Testis (tissue), 3 donors: ENCODE results near the gene PURA. TPM values are rescaled to one million over a fixed set of nuclear protein-coding genes. Genes with fewer than 3 reads are reported as not detected.

ENCODE experiments used
- DNase-seq: peaks from one replicate; pipeline ENCODE4 v3.0.0-alpha.2; 2019
- H3K27ac ChIP-seq, 2 donors: fragments of 200-600 bp; sonication (generic); one replicate each; pipeline ENCODE4 v1.5.1; 2019
- H3K27me3 ChIP-seq: fragments of 200-600 bp; sonication (generic); one replicate; pipeline ENCODE4 v1.5.1; 2019
- H3K36me3 ChIP-seq: fragments of 200-600 bp; sonication (generic); one replicate; pipeline ENCODE4 v1.5.1; 2017; ENCODE audit warnings: low read depth; ENCODE audit errors: missing control alignments
- H3K4me1 ChIP-seq: fragments of 200-600 bp; sonication (generic); one replicate; pipeline ENCODE4 v1.5.1; 2019
- H3K4me3 ChIP-seq, 2 donors: fragments of 200-600 bp; sonication (generic); one replicate each; pipeline ENCODE4 v1.5.1; 2017 to 2019
- H3K9me3 ChIP-seq: fragments of 200-600 bp; sonication (generic); one replicate; pipeline ENCODE4 v1.5.1; 2017
- POLR2A ChIP-seq: fragments of 450-650 bp; IDR thresholded peaks from one replicate; pipeline ENCODE4 v1.6.1; 2017; ENCODE audit warnings: antibody characterized with exemption, mild to moderate bottlenecking, moderate library complexity
- WGBS, 2 donors: methylation state at CpG; one replicate each; pipeline ENCODE4 v1.1.5; 2018; 5-methylcytosine and 5-hydroxymethylcytosine counted together
- intact Hi-C: fragments of 100-400 bp; cut with DNase I; formaldehyde crosslinking; loops from one replicate; pipeline ENCODE4 v1.15.1; 2023; ENCODE audit warnings: low total_unique reads
- polyA plus RNA-seq: library from polyadenylated mRNA; stranded (reverse); fragments of 350-450 nt; fragmentation: Illumina TruSeq; extraction: RNeasy Lipid Tissue Mini Kit (QIAGEN cat#74804); gene quantifications from one replicate; pipeline ENCODE4 v1.2.3, GENCODE V29; 2014; ENCODE audit warnings: low read depth, low replicate concordance; ENCODE audit not compliant: insufficient read depth
- total RNA-seq, 2 donors: library from RNA; depleted of rRNA; stranded (reverse); fragments of >200 nt; gene quantifications; one replicate each; pipeline ENCODE4 v1.2.3, GENCODE V29; 2016
- TF ChIP-seq, protein P1 (sequence below), 3 experiments: fragments of 450-650 bp in 2 of 3; fragments of 200-600 bp in 1 of 3; sonication (generic) in 1 of 3; IDR thresholded peaks; one replicate each; pipeline ENCODE4 v1.5.1; 2016 to 2019; ENCODE audit warnings: antibody characterized with exemption in 3 of 3, mild to moderate bottlenecking in 2 of 3, moderate library complexity in 1 of 3

The PURA gene
- total and polyA plus RNA-seq, 3 donors from 2014 or later, result 9.3 to 26.9 (median 22.9) TPM

DNA sequence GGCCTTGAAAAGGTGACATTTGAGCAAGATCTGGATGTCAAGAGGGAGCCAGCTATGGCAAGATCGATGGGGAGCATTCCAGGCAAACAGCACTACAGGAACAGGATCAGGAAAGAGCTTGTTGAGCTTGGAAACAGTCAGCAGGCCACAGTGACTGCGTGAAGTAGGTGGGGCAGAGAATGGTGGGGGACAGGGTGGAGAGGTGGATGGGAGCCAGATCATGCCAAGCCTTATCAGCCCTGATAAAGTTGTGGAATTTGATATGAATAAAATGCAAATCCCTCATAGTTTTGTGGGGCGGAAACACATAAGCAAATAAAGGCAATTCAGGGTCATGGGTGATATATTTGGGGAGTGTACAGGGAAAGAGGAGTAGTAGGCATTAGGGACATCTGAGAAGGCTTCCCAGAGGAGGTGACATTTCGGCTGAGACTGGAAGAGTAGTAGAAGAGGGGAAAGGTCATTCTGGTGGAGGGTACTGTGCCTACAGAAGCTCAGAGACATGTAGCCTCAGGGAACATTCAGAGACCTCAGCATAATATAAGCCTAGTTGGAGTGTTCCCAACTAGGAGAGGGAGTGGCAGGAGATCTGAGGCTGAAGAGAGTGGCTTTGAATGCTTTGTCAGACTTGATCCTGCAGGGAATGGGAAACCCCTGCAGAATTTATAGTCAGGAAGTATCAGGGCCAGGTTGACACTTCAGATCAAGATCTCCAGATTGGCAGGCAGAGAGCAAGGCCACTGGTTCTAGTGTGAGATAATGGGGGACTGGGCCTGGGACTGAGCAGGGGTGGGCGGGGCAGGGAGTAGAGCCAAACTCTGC lies 51.4 kb downstream of the PURA start:
- no peak overlapping the region for H3K4me3 ChIP-seq
- no peak for DNase-seq
- no peaks in the 10 kb centered on the region for H3K9me3 ChIP-seq
- WGBS, 2 donors, result 60 to 80% methylated on average over 4 to 5 of the region's 5 CpGs
- peaks cover 3% of the 10 kb centered on the region for H3K4me1 ChIP-seq
- H3K27me3 ChIP-seq, result no peaks in the 10 kb centered on the region
- no peak overlapping the region for H3K27ac ChIP-seq
- no peak for TF ChIP-seq POLR2A
- TF ChIP-seq, protein P1, sequence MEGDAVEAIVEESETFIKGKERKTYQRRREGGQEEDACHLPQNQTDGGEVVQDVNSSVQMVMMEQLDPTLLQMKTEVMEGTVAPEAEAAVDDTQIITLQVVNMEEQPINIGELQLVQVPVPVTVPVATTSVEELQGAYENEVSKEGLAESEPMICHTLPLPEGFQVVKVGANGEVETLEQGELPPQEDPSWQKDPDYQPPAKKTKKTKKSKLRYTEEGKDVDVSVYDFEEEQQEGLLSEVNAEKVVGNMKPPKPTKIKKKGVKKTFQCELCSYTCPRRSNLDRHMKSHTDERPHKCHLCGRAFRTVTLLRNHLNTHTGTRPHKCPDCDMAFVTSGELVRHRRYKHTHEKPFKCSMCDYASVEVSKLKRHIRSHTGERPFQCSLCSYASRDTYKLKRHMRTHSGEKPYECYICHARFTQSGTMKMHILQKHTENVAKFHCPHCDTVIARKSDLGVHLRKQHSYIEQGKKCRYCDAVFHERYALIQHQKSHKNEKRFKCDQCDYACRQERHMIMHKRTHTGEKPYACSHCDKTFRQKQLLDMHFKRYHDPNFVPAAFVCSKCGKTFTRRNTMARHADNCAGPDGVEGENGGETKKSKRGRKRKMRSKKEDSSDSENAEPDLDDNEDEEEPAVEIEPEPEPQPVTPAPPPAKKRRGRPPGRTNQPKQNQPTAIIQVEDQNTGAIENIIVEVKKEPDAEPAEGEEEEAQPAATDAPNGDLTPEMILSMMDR (IDR thresholded peaks at IDR 0.05), result no peak
- intact Hi-C loops, result no loop called here
- no peaks in the 10 kb centered on the region for H3K36me3 ChIP-seq

DNA sequence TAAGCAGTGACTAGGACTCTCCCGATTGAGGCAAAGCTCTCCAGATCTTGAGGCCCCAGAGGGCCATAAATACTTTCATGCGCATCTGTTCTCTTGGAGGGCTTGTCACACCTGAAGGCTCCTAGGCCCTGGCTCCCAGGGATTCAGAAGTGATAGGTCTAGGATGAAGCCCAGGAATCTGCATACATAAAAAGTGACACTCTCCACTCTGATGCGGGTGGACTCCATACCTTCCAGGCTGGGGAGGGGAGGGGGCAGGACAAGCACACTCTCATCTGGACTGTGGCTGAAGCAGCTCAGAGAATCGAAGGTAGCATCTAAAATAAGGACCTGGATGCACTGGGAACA lies 52.0 kb downstream of the PURA start:
- intact Hi-C loops, result no loop called here
- Histone ChIP-seq H3K4me3 (no peak overlapping the region), H3K27ac (no peak overlapping the region), H3K36me3 (no peaks in the 10 kb centered on the region), H3K27me3 (no peaks in the 10 kb centered on the region), H3K9me3 (no peaks in the 10 kb centered on the region), H3K4me1 (peaks cover 3% of the 10 kb centered on the region)
- 57 to 68% methylated on average over 3 to 4 of the region's 4 CpGs for WGBS, 2 donors
- TF ChIP-seq, protein P1 (IDR thresholded peaks at IDR 0.05), result no peak
- no peak for TF ChIP-seq POLR2A
- no peak for DNase-seq

DNA sequence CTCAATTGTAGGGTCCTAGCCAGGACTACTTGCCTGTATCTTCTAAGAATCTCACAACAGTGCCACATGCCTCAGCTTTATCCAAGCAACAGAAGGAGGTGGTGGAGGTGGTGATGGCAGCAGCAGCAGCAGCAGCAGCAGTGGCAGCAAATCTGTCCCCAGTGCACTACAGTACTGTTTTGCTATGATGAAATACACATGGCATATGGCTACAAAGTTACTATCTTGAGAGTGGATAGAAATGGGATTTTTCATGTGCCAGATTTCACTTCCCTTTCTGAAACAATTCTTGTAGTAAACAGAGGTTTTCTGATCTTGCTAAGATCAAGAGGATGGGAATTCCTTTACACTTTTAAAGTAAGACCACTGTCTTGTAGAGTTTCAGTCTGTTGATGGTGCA lies 53.0 kb downstream of the PURA start:
- Histone ChIP-seq H3K27me3 (no peaks in the 10 kb centered on the region), H3K9me3 (no peaks in the 10 kb centered on the region), H3K4me3 (no peak overlapping the region), H3K36me3 (no peaks in the 10 kb centered on the region), H3K4me1 (peaks cover 3% of the 10 kb centered on the region), H3K27ac (no peak overlapping the region)
- intact Hi-C loops, result no loop called here
- TF ChIP-seq, protein P1 (IDR thresholded peaks at IDR 0.05), result no peak
- TF ChIP-seq POLR2A, result no peak
- DNase-seq, result no peak

DNA sequence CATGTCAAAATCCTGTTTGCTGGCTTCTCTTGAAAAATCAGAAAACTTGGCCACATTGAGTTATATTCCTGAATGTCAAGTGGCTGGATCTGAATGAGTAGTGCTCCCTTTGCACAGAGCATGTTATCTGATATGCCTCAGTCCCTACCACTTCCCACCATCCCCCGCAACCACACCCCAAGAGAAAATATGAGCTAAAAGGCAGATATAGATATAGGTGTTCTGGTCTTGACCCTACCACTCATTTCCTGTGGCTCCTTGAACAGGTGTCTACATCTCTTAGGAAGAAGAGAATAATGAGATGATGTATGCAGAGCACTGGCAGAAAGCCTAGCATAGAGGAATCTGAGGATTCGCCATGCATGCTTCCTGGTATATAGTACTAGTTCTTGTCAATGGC lies 54.5 kb downstream of the PURA start:
- Histone ChIP-seq H3K4me1 (peaks cover 3% of the 10 kb centered on the region), H3K27me3 (no peaks in the 10 kb centered on the region), H3K4me3 (no peak overlapping the region), H3K27ac (no peak overlapping the region), H3K36me3 (no peaks in the 10 kb centered on the region), H3K9me3 (no peaks in the 10 kb centered on the region)
- no peak for DNase-seq
- 94 to 98% methylated on average over 2 of the region's 2 CpGs for WGBS, 2 donors
- TF ChIP-seq POLR2A, result no peak
- TF ChIP-seq, protein P1 (IDR thresholded peaks at IDR 0.05), result no peak
- intact Hi-C loops, result no loop called here

DNA sequence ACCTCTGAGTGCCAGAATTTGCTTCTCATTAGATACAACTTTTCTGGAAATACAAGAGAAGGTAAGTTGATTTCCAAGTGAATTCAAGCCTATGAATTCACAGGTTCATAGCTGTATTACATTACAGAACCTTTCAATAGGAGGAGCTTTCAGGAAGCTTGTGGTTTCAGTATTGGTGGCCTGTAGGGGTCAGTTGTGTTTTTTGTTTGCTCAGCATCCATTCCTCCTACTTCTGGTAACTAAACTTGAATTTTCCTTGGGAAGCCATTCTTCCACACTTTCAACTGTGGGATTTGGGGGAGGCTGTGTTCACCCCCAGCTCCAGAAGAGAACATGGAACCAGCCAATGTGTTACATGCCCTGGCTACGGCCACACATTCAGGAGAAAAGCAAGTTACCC lies 55.5 kb downstream of the PURA start:
- Histone ChIP-seq H3K4me1 (peaks cover 3% of the 10 kb centered on the region), H3K27me3 (no peaks in the 10 kb centered on the region), H3K36me3 (no peaks in the 10 kb centered on the region), H3K27ac (no peak overlapping the region), H3K4me3 (no peak overlapping the region), H3K9me3 (no peaks in the 10 kb centered on the region)
- TF ChIP-seq, protein P1 (IDR thresholded peaks at IDR 0.05), result no peak
- TF ChIP-seq POLR2A, result no peak
- 89 to 100% methylated on average over 1 of the region's 1 CpG for WGBS, 2 donors
- intact Hi-C loops, result no loop called here
- DNase-seq, result no peak
